ENCODE measurements around the gene STARD4.

The STARD4 gene

DNA sequence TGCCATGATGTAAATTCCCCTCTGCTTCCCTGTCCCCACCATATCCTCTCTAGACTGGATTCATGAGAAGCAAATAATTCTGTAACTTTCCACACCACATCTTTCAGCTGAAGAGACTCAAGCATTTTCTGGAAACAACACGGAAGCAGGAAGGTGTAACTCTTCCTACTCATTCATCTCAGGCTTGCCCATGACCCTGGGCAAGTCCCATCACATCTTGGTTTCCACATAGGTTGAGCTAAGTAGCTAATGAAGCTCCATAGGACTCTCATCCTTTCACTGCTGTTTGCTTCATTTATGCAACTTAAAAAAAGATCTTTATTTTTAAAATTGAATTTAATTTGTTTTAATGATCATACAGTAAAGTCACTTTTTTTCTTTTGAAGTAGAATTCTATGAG is 32.7 kb upstream of the STARD4 start:
- Mint-ChIP-seq H3K36me3 (ENCODE audit: low read depth) (no peaks in the 10 kb centered on the region), H3K4me1 (ENCODE audit: low read depth) (no peaks in the 10 kb centered on the region)

DNA sequence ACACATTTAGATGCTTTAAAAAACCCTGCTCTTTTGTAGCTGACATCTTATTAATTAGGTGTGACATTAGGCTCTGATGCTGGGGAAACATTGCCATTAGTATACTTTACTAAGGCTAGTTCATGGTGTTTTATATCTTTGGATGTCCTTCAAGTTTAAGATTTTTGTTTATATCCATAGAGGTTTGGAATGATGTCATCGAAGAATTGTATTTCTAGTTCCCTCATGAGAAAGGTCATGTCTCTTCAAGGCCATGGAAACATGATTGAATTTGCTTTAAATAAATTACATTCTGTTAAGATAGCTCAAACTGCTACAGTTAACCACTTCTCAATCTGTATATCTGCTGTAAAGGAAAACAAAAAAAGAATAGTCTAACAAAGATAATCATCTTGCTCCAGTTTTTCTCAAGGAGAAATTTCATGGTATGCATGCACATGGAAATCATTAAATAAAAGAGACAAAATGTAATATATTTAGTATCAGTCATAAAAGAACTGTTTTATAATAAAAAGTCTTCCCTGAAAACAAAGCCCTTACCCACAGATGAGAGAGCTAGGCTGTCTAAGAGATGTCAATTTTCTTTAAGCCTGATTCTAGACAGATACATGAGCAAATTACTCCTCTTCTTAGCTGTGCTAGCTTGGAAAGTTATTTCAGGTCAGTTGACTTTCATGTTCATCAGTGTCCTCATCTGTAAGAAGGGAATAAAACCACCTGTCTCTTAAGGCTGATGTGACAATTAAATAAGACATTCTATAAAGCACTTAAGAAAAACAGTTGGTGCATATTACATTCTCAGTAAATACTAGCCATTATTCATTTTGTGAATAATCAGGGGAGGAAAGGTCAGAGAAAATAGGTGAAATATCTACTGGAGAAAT is 25.0 kb upstream of the STARD4 start:
- Mint-ChIP-seq H3K9me3 (peaks cover 2% of the 10 kb centered on the region), H3K27me3 (peaks cover 16% of the 10 kb centered on the region), H3K4me3 (no peak overlapping the region), H3K4me1 (ENCODE audit: low read depth) (no peaks in the 10 kb centered on the region), H3K27ac (no peak overlapping the region), H3K36me3 (ENCODE audit: low read depth) (no peaks in the 10 kb centered on the region)
- DNase-seq, result no peak

More for the DNA sequence above, 32.7 kb upstream of the STARD4 start:
- Mint-ChIP-seq H3K27ac (no peak overlapping the region), H3K9me3 (no peaks in the 10 kb centered on the region), H3K27me3 (peaks cover 10% of the 10 kb centered on the region), H3K4me3 (no peak overlapping the region)
- no peak for DNase-seq

DNA sequence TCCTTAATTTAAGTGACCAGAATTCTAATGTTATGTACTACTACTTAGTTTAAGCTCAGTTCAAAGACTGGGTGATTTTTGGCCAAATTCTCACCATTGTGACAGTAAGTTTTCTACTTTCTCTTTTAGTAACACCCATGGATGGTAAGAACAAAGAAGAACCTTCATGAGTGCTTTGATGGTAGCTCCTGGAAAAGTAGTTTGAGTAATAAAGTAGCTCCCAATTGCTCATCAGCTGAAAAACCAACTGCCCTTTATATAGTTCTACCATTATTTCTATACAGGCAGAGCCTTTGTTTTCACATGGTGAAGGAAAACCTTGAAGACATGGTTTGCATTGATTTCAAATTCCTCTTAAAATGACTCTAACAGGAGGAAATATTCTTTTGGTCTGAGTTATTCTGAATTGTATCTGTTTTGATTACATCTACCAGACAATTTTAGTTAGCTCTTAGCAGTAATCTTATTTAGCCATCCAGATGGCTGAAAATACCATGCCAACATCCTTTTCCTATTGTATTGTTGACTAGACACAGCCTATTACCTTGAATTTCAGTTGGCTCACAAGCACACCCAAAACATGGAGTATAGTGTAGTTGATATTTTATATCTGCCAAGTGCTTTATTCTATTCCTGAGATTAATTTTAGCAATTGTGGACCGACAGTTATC is 23.7 kb upstream of the STARD4 start:
- Mint-ChIP-seq H3K27me3 (peaks cover 16% of the 10 kb centered on the region), H3K9me3 (peaks cover 2% of the 10 kb centered on the region), H3K36me3 (ENCODE audit: low read depth) (no peaks in the 10 kb centered on the region), H3K27ac (no peak overlapping the region), H3K4me3 (no peak overlapping the region), H3K4me1 (ENCODE audit: low read depth) (peaks cover 5% of the 10 kb centered on the region)
- DNase-seq, result no peak

DNA sequence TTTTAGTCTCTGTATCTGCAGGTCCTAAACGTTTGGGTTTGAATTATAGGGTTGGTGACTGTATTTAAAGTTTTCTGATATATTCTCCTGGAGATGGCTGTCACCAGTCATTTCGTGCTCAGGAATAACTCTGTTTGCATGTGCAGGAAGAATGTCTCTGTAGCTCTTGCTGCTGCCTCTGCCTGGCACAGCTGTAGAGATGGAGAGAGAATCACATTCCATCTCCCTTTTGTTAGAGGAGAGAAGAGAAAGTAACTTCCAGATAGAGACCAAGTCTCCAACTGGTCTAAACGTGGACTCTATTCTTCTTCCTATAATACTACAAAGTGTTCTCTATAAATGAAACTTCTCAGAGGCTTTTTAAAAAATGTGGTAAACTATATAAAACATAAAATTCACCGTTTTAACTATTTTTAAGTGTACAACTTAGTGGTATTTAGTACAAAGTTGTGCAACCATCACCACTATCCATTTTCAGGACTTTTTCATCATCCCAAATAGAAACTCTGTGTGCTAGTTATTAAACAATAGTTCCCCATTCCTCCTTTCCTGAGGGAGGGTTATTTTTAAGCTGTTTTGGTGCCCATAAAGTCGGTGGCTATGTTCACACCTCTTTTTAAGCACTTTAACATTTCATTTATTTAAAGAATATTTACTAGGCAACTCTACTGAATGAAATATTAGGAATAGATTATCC is 20.7 kb upstream of the STARD4 start:
- H3K27ac Mint-ChIP-seq, result no peak overlapping the region
- H3K4me3 Mint-ChIP-seq, result no peak overlapping the region
- no peaks in the 10 kb centered on the region for H3K36me3 Mint-ChIP-seq (ENCODE audit: low read depth)
- DNase-seq, result no peak
- H3K27me3 Mint-ChIP-seq, result peaks cover 2% of the 10 kb centered on the region
- H3K4me1 Mint-ChIP-seq (ENCODE audit: low read depth), result peaks cover 19% of the 10 kb centered on the region
- peaks cover 2% of the 10 kb centered on the region for H3K9me3 Mint-ChIP-seq

DNA sequence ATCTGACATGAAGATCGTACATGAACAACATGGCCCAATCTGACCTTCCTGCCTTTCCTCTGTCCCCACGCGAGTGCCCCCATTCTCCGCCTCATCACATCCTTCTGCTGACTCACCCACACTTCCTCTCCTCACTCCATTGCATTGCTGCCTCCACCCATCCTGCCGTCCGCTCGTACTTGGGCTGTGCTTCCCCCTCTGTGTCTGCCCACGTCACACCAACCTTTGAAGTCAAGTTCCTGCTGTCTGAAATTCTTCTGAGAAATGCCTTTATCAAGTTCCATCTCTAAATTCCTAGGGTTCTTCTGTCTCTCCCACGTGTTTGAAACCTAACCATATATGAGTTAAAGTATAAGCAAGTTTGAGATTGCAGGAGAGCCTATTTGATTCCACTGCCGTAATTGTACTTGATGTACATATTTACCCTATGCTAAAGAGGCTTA is 18.0 kb upstream of the STARD4 start:
- Mint-ChIP-seq H3K27ac (peak overlapping the region; percentile 90), H3K4me1 (ENCODE audit: low read depth) (peaks cover 19% of the 10 kb centered on the region), H3K36me3 (ENCODE audit: low read depth) (no peaks in the 10 kb centered on the region), H3K4me3 (peak overlapping the region; percentile 46), H3K27me3 (no peaks in the 10 kb centered on the region), H3K9me3 (no peaks in the 10 kb centered on the region)
- DNase-seq, result peak; percentile 75

DNA sequence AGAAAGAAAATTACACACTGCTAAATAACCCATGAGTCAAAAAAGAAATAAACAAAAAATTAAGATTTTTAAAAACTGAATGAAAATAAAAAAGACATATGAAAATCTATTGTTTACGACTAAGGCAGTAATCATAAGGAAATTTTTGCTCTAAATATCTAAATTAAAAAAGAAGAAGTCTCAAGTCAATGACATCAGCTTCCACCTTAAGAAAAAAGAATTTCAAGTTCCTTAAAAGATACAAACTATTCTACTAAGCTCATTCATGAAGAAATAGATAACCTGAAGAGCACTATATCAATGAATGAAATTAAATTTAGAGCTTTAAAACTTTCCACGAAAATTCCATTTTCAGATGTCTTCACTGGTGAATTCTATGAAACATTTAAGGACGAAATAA is 15.7 kb upstream of the STARD4 start:
- peaks cover 19% of the 10 kb centered on the region for H3K4me1 Mint-ChIP-seq (ENCODE audit: low read depth)
- no peak overlapping the region for H3K4me3 Mint-ChIP-seq
- H3K9me3 Mint-ChIP-seq, result no peaks in the 10 kb centered on the region
- H3K27ac Mint-ChIP-seq, result no peak overlapping the region
- no peaks in the 10 kb centered on the region for H3K27me3 Mint-ChIP-seq
- no peak for DNase-seq
- H3K36me3 Mint-ChIP-seq (ENCODE audit: low read depth), result no peaks in the 10 kb centered on the region

DNA sequence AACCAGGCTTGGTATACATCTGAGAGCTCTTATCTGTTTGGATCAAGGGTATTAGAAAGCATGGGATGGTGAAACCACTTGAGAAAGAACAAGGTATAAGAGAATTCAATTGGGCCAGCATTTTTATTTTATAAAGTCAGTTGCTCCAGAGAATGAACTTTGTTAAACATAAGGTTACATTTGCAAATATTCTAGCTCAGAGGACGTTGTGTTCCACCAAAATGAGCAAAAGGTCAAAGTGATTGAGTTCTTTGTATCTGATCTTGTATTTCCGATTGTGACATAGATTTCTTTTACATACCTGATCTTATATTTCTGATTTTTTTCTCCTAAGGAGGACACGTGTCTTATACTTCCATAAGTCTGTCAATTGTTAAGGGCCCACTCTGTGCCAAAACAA is 8.6 kb upstream of the STARD4 start:
- no peaks in the 10 kb centered on the region for H3K27me3 Mint-ChIP-seq
- no peak for DNase-seq
- no peaks in the 10 kb centered on the region for H3K9me3 Mint-ChIP-seq
- H3K36me3 Mint-ChIP-seq (ENCODE audit: low read depth), result no peaks in the 10 kb centered on the region
- no peak overlapping the region for H3K4me3 Mint-ChIP-seq
- H3K27ac Mint-ChIP-seq, result no peak overlapping the region
- peaks cover 2% of the 10 kb centered on the region for H3K4me1 Mint-ChIP-seq (ENCODE audit: low read depth)

DNA sequence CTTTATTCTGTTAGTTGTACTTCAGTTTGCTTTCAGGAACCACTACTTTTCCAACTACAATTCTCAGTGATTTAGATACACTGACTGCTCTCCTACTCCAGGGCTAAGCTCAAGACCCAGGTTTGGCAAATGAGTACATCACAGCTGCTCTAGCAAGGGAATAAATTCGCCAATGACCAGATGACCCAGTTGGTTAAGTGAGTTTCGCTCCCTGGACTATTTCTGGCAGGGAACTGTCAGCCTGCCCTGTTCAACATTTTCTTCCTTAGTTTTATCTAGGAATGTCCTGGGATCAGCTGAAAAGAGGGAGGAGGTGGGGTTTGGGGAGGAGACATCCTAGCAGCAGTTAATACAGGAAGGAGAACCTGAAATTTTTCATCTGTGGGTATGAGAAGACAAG is 6.4 kb upstream of the STARD4 start:
- Mint-ChIP-seq H3K9me3 (no peaks in the 10 kb centered on the region), H3K27ac (no peak overlapping the region), H3K27me3 (no peaks in the 10 kb centered on the region), H3K4me3 (no peak overlapping the region), H3K4me1 (ENCODE audit: low read depth) (peaks cover 11% of the 10 kb centered on the region), H3K36me3 (ENCODE audit: low read depth) (no peaks in the 10 kb centered on the region)
- no peak for DNase-seq

DNA sequence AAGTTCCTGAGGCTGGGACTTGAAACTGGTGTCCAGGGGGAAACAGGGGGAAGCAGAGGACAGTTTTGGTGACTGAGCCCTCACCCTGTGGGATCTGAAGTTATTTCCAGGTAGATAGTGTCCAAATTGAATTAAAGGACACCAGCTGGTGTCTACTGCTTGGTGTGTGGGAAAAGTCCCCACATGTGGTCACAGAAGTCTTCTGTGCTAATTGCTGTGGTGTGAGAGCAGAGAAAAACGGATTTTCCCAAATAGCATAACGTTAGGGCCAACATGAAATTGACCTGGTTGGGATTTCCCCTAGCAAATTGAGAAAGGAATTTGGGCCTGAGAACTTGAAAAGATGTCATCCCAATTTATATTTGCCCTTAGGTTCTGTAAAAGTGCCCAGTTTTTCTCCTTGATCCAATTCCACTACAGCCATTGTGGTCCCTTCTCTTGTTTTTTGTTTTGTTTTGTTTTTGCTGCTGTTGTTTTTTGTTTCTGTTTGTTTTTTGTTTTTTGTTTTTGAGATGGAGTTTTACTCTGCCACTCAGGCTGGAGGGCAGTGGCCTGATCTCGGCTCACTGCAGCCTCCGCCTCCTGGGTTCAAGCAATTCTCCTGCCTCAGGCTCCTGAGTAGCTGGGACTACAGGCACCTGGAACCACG is 5.6 kb upstream of the STARD4 start:
- Mint-ChIP-seq H3K9me3 (no peaks in the 10 kb centered on the region), H3K27ac (no peak overlapping the region), H3K36me3 (ENCODE audit: low read depth) (no peaks in the 10 kb centered on the region), H3K4me1 (ENCODE audit: low read depth) (peaks cover 17% of the 10 kb centered on the region), H3K27me3 (no peaks in the 10 kb centered on the region), H3K4me3 (no peak overlapping the region)
- no peak for DNase-seq

DNA sequence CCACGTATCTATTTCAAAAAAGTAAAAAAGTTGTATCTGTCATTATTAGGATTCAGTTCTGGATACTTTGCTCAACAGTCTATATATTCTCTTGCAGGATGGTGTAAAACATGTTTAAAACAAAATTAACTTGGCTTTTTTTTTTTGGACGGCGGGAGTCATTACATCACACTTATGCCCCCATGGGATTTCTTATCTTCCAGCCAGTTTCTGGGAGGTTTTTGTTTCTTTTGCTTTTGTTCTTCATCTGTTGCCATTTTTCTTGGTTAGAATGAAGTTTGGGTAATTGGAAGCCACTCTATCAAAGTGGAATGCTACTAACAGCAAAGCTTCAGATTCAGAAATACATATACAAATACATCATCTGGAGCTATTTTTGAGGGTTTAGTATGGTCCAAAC is 1.8 kb upstream of the STARD4 start:
- H3K4me3 Mint-ChIP-seq, result peak overlapping the region; percentile 4
- no peaks in the 10 kb centered on the region for H3K9me3 Mint-ChIP-seq
- DNase-seq, result no peak
- no peaks in the 10 kb centered on the region for H3K27me3 Mint-ChIP-seq
- peak overlapping the region; percentile 8 for H3K27ac Mint-ChIP-seq
- H3K36me3 Mint-ChIP-seq (ENCODE audit: low read depth), result peaks cover 17% of the 10 kb centered on the region
- peaks cover 45% of the 10 kb centered on the region for H3K4me1 Mint-ChIP-seq (ENCODE audit: low read depth)

DNA sequence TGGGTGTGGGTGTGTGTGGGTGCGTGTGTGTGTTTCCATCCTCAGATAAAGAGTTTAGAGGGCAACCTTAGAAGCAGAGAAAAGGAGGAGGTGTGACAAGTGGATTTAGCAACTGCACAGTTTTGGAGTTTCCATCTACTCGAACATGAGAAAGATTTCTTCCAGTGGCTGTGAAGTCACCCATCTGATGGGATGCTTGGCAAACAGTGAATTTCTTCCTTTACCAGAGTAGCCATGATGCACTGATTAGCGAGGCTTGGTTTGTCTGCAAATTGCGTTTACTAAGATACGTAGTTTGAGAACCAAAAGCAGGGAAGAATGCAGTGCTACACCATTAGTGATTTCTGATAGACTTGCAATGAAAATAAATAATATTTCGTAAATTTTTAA is 791 bp upstream of the STARD4 start:
- Mint-ChIP-seq H3K36me3 (ENCODE audit: low read depth) (peaks cover 17% of the 10 kb centered on the region), H3K9me3 (no peaks in the 10 kb centered on the region), H3K4me3 (peak overlapping the region; percentile 98), H3K27ac (peak overlapping the region; percentile 99), H3K27me3 (no peaks in the 10 kb centered on the region), H3K4me1 (ENCODE audit: low read depth) (peaks cover 52% of the 10 kb centered on the region)
- DNase-seq, result no peak

DNA sequence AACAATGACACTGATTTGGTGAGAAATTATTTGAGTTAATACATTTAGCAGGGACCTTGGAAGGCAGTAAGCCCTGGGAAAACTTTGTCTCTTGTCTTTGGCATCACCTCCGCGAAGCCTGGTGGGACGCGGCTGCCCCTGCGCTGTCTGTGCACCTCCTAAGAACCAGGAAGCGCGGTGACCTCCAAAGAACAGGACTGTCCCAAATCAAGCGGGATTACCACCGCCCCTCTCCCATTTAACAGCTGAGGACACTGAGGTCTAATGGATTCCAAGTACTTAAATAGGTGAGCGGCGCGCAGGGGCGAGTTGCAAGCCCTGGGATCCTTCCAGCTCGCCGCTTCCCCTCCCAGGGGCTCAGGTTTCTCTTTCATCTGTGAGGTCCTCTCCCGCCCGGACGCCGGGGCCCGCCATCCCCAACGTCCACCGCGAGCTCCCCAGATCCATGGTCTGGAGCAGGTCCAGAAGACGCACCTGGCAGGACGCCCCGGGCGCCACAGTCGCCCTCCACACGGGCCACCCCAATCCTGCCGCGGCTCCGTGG is 432 bp downstream of the STARD4 start:
- no peaks in the 10 kb centered on the region for H3K27me3 Mint-ChIP-seq
- peak overlapping the region; percentile 98 for H3K4me3 Mint-ChIP-seq
- peaks cover 22% of the 10 kb centered on the region for H3K36me3 Mint-ChIP-seq (ENCODE audit: low read depth)
- peak overlapping the region; percentile 99 for H3K27ac Mint-ChIP-seq
- H3K4me1 Mint-ChIP-seq (ENCODE audit: low read depth), result peaks cover 61% of the 10 kb centered on the region
- no peak for DNase-seq
- no peaks in the 10 kb centered on the region for H3K9me3 Mint-ChIP-seq

DNA sequence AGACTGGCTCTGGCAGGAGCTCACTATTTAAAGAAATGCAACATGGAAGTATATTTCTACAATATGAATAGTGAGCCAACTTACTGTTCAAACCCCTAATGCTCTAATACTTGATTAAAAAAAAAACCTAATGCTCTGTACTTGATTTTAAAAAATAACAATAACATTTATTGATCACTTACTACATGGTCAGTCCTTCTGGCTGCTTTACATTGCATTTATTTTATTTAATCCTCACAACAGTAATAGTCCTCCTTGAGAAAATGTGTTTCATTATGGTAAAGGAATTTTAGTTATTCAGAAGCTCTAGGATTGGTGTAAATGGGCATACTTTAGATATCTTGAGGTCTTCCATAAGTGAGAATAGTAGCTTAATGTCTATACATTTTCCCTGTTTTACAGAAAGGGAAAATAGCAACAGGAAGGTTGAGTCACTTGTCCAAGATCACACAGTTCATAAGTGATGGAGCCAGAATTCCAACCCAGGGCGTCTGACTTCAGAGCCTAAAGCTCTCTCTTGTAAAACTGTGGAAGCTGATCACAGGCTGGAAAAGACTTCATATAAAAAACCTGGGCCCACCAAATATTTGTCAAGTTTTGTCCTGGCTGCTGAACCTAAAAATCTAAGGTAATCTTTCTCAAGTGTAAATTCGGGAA is 1.0 kb downstream of the STARD4 start:
- Mint-ChIP-seq H3K27me3 (no peaks in the 10 kb centered on the region), H3K36me3 (ENCODE audit: low read depth) (peaks cover 26% of the 10 kb centered on the region), H3K9me3 (no peaks in the 10 kb centered on the region), H3K4me3 (peak overlapping the region; percentile 98), H3K4me1 (ENCODE audit: low read depth) (peaks cover 64% of the 10 kb centered on the region), H3K27ac (peak overlapping the region; percentile 99)
- no peak for DNase-seq

DNA sequence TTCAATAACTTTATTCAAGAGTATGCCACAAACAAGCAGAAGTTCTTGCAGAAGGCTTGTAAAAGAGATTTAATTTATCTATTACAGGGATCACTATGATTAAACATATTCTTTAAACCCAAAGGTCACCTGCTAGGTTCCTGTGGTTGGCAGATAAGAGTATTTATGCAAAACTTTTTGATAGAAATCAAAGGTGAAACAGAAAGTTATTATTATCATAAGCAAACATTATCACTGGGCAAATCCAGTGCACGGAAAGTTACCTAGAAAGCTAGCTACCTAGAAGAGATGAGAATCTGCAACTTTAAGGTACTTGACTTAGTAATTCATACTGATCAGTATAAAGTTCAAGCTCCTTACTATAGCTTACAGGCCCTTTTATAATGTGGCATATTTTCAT is 3.2 kb downstream of the STARD4 start:
- H3K4me1 Mint-ChIP-seq (ENCODE audit: low read depth), result peaks cover 62% of the 10 kb centered on the region
- H3K9me3 Mint-ChIP-seq, result no peaks in the 10 kb centered on the region
- H3K27ac Mint-ChIP-seq, result no peak overlapping the region
- H3K36me3 Mint-ChIP-seq (ENCODE audit: low read depth), result peaks cover 38% of the 10 kb centered on the region
- no peaks in the 10 kb centered on the region for H3K27me3 Mint-ChIP-seq
- peak overlapping the region; percentile 98 for H3K4me3 Mint-ChIP-seq
- DNase-seq, result no peak
